ENCODE measurements around the gene ACBD4. TPM values are rescaled to one million over a fixed set of nuclear protein-coding genes. Genes with fewer than 3 reads are reported as not detected.

Gene ACBD4
- total RNA-seq, 2 experiments from 2014 or later = 12.5 to 13.8 TPM

DNA sequence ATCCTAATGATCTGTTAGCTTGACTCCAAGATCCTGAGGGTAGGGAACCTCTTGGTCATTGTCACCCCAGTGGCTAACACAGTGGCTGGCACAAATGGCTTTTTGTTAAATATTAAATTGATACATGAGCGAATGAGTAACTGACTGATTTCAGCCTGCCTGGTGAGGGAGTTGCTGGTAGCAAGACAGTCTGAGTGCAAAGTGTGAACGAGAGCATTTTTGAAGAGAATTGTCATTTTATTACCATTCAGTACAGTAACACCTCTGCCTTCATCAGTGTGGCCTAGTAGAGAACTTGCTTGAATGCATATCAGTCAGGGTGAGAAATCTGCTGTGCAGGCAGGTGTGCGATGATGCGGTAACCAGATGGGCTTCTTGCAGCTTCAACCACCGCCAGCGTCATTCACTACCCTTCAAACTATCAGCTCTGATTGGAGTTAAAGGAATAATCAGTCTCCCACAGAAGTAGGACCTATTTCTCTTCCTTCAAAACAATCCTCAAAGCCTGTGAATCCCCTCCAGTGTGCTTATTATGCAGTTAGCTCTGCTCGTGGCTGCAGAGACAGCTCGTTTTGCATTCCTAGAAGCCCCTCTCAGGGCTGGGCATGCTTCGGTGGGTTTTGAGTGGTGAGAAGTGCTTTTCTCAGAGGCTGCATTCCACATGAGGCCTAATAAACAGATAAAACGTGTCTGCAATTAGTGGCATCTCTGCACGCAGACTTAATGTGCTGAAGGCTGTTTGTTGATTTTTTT is 55.2 kb downstream of the ACBD4 start:
- Mint-ChIP-seq H3K27me3 (no peaks in the 10 kb centered on the region), H3K36me3 (no peaks in the 10 kb centered on the region), H3K27ac (no peak overlapping the region), H3K9me3 (no peaks in the 10 kb centered on the region), H3K4me3 (no peak overlapping the region), H3K4me1 (ENCODE audit: low read depth) (no peaks in the 10 kb centered on the region)
- POLR2A ChIA-PET = no interaction called here
- intact Hi-C loops (cut with micrococcal nuclease) = no loop called here
- DNase-seq = no peak
- CTCF ChIA-PET = interaction anchor here (4.3 kb wide), 1 partner anchor 55 kb away, joined by 27 read pairs; the partner anchor contains the start of gene ACBD4

Small RNAs within 50 kb of the gene (microRNA-seq; reads per million reads assigned to microRNA genes)
- not detected for gene MIR6784 (ENCODE audit: borderline microRNAs expressed, borderline number of aligned reads, borderline replicate concordance)

Other genes with a start within 250 kb of the ACBD4 start
- 100 to 1,000 TPM; 162 to 171 TPM for gene EFTUD2, start 236.2 kb upstream of the ACBD4 start, total RNA-seq
- gene GFAP, start 220.2 kb upstream of the ACBD4 start, total RNA-seq = not detected
- 10 to 100 TPM; 36.2 to 42.9 TPM for gene KIF18B, start 187.9 kb upstream of the ACBD4 start, total RNA-seq
- under 1 TPM; 0.76 to 0.87 TPM for gene C1QL1, start 167.4 kb upstream of the ACBD4 start, total RNA-seq
- gene DCAKD, start 84.1 kb upstream of the ACBD4 start, total RNA-seq = 10 to 100 TPM; 32.0 to 34.0 TPM
- 100 to 1,000 TPM; 158 TPM for gene NMT1, start 74.4 kb upstream of the ACBD4 start, total RNA-seq
- 1 to 10 TPM; 4.3 to 4.4 TPM for gene PLCD3, start 3.2 kb upstream of the ACBD4 start, total RNA-seq
- 10 to 100 TPM; 24.9 to 25.4 TPM for gene HEXIM1, start 12.8 kb downstream of the ACBD4 start, total RNA-seq
- gene HEXIM2, start 26.2 kb downstream of the ACBD4 start, total RNA-seq = 1 to 10 TPM; 5.3 to 5.6 TPM
- 100 to 1,000 TPM; 314 to 331 TPM for gene FMNL1, start 86.2 kb downstream of the ACBD4 start, total RNA-seq
- gene SPATA32, start 126.4 kb downstream of the ACBD4 start, total RNA-seq = under 1 TPM in 1 of 2 experiments, not detected in 1; 0.12 TPM
- gene MAP3K14, start 181.3 kb downstream of the ACBD4 start, total RNA-seq = 10 to 100 TPM; 62.9 to 65.0 TPM

All from activated CD4-positive, alpha-beta memory T cell treated with anti-CD3 and anti-CD28 coated beads for 36 hours (primary cell).